ENCODE results near the gene RTN4IP1.
"Not testable (repeated sequence)": the region's sequence is repeated elsewhere in the genome, so short reads cannot be mapped to it uniquely, and the experiment has no call there.

Gene RTN4IP1

DNA sequence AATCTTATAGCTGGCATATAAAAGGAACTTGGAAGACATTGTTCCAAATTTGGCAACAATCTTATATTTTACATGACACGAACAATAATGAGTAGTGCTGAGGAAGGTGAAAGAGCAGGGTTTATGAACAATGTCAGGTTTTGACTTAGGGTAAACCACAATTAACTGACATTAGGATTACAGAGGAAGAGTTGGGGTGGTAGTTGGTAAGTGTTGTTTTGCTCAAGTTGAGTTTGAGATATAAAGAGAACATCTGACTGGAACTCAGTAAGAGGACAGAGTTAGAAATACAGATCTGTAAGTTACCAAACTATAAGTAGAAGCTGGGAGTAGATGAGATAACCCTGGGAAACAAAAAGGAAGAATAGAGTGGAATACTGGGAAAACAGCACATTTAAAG lies 15.1 kb downstream of the RTN4IP1 start:
- ATAC-seq (no peak), DNase-seq (ENCODE audit: low spot score in 2 of 2) (no peak)
- peaks cover 6% of the 10 kb centered on the region for H3K36me3 Mint-ChIP-seq
- H3K4me3 Mint-ChIP-seq, result no peak overlapping the region
- peak overlapping the region; percentile 2 for H3K27ac Mint-ChIP-seq
- no peaks in the 10 kb centered on the region for H3K9me3 Mint-ChIP-seq
- peaks cover 13% of the 10 kb centered on the region for H3K4me1 Mint-ChIP-seq

DNA sequence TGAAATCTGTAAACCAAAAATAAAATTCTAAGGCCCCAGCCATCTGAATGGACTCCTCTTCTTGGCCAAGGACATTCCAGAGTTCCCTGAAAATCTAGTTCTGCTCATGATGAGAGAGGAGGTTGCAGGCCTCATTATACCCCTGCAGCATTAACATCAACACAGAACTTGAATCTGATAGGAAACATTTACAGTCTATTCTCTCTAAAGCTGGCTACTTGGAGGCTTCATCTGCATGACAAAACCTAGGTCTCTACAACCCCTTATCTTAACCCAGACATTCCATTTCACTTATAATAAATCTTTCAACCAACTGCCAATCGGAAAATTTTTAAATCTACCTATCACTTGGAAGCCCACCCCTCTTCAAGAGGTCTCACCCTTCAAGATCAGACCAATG lies 15.7 kb downstream of the RTN4IP1 start:
- peaks cover 6% of the 10 kb centered on the region for H3K36me3 Mint-ChIP-seq
- H3K4me1 Mint-ChIP-seq, result peaks cover 13% of the 10 kb centered on the region
- H3K9me3 Mint-ChIP-seq, result no peaks in the 10 kb centered on the region
- DNase-seq (ENCODE audit: low spot score in 2 of 2), result no peak
- no peak overlapping the region for H3K4me3 Mint-ChIP-seq
- no peak for ATAC-seq
- peak overlapping the region; percentile 2 for H3K27ac Mint-ChIP-seq

DNA sequence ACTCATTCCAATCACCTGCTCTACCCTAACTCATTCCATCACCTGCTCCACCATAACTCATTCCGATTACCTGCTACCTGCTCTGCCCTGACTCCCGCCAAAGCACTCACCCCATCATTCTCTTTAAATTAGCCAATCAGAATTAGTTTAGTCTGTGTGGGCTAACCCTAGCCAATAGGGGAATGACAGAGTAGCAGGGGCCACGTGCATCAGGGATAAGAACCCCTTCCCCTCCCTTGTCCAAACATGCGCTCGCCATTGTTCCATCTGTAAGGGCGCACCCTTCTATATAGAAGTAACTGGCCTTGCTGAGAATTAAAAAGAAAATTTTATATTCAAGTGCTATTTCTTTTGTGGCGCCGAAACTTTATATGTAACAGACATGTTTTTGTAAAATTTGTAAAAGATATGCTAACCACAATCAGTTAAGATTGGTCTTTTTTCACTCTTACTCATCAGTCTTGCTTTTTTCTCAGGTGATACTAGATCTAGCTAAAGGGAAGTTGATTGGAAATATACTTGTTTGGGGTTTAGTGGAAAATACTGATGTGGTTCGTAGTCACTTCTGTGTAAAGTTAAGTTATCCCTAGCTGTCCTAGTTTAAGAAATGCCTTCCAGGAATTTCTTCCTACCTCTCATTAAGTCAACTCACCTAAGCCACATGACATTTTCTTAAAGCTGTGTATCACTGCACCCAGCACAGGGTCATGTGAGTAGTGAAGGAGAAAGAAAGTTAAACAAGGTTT lies 16.5 kb downstream of the RTN4IP1 start:
- Mint-ChIP-seq H3K9me3 (no peaks in the 10 kb centered on the region), H3K4me1 (peaks cover 13% of the 10 kb centered on the region), H3K4me3 (no peak overlapping the region), H3K36me3 (peaks cover 6% of the 10 kb centered on the region), H3K27ac (no peak overlapping the region)
- no peak for ATAC-seq
- no peak for DNase-seq (ENCODE audit: low spot score in 2 of 2)

DNA sequence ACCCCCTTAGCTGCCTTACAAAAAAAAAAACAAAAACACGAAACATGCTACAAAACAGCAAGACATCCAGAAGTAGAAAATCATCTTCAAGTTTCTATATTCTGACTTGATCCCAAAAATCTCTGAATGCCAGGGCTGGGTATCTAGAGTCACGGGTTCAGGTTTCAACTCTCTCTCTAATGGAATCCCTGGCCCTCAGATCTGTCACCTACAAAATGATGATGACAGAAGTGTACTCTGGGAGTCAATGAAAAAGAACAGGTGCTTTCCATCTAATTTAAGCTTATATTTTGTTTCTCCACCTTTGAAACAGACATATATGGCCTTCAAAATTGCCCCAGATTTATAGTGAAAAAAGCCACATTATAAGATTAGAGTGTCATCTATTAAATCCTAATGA lies 18.3 kb downstream of the RTN4IP1 start:
- ATAC-seq (no peak), DNase-seq (ENCODE audit: low spot score in 2 of 2) (no peak)
- no peak overlapping the region for H3K27ac Mint-ChIP-seq
- H3K4me3 Mint-ChIP-seq, result no peak overlapping the region
- peaks cover 13% of the 10 kb centered on the region for H3K4me1 Mint-ChIP-seq
- H3K36me3 Mint-ChIP-seq, result peaks cover 6% of the 10 kb centered on the region
- H3K9me3 Mint-ChIP-seq, result no peaks in the 10 kb centered on the region

DNA sequence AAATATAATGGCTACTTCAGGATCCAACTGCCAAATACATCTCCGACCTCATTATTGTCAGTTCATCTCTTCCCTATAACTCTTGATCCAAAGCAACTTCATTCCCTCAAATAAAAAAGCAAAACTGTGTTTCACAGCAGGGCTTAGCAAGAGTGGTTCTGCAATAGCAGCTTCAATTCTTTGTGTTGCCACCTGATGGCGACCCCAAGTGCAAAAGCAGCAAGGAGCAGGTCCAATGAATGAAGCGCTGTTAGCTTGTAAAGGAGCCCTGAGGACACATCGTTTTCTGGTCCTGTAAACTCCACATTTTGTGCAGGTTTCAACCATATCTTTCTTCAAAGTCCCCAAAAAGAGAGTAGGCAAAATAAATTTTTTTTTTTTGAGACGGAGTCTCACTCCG lies 19.6 kb downstream of the RTN4IP1 start:
- Mint-ChIP-seq H3K4me1 (peaks cover 13% of the 10 kb centered on the region), H3K36me3 (peaks cover 6% of the 10 kb centered on the region), H3K27ac (no peak overlapping the region), H3K9me3 (no peaks in the 10 kb centered on the region), H3K4me3 (no peak overlapping the region)
- ATAC-seq (no peak), DNase-seq (ENCODE audit: low spot score in 2 of 2) (no peak)

DNA sequence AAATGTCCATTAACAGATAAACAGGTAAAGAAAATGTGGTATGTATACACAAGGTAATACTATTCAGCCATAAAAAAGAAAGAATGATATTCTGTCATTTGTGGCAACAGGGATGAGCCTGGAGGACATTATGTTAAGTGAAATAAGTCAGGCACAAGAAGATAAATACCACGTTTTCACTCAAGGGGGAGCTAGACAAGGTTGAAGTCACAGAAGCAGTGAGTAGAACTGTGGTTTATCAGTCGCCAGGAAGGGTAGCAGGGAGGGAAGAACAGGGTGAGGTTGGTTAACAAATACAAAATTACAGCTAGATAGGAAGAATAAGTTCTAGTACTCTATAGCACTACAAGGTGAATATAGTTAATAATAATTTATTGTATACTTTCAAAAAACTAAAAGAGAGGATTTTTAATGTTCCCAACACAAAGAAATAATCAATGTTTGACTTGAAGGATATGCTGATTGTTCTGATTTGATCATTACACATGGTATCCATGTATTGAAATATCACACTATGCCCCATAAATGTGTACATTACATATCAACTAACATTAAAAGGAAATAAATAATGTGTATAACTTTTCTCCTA lies 21.1 kb downstream of the RTN4IP1 start:
- peaks cover 6% of the 10 kb centered on the region for H3K36me3 Mint-ChIP-seq
- no peak overlapping the region for H3K4me3 Mint-ChIP-seq
- ATAC-seq (peak; percentile 74), DNase-seq (ENCODE audit: low spot score in 2 of 2) (no peak)
- H3K9me3 Mint-ChIP-seq, result no peaks in the 10 kb centered on the region
- H3K4me1 Mint-ChIP-seq, result peaks cover 6% of the 10 kb centered on the region
- H3K27ac Mint-ChIP-seq, result no peak overlapping the region

DNA sequence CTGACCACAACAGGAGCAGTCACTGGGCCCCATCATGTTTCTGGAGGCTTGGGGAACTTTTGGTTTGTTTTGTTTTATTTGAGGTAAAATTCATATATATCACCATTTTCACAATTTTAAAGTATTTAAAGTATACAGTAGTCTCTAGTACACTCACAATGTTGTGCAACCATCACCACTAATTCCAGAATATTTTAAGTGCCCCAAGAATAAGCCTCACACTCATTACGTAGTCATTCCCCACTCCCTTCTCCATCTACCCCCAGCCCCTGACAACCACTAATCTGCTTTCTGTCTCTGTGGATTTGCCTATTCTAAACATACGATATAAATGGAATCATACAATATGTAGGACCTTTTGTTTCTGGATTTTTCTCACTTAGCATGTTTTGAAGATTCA lies 29.0 kb downstream of the RTN4IP1 start:
- no peak overlapping the region for H3K27ac Mint-ChIP-seq
- H3K9me3 Mint-ChIP-seq, result peaks cover 2% of the 10 kb centered on the region
- no peak for ATAC-seq
- no peaks in the 10 kb centered on the region for H3K4me1 Mint-ChIP-seq
- no peak for DNase-seq (ENCODE audit: low spot score in 2 of 2)
- H3K4me3 Mint-ChIP-seq, result no peak overlapping the region
- H3K36me3 Mint-ChIP-seq, result peaks cover 6% of the 10 kb centered on the region

DNA sequence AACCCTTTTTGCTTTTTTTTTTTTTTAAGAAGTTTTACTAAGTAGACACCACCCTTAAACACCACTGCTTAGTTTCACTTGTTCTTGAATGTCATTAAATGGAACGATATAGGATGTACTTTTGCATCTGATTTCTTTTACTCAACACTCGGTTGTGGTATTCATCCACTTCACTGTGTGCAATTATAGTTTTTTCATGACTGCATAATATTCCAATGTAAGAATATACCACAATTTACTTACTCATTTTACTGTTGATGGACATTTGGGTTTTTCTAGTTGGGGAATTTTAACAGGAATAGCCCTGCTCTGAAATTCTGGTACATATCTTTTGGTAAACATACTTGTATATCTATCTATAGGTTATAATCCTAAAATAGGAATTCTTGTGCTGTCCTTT lies 29.9 kb downstream of the RTN4IP1 start:
- no peak overlapping the region for H3K4me3 Mint-ChIP-seq
- H3K9me3 Mint-ChIP-seq, result peaks cover 2% of the 10 kb centered on the region
- H3K36me3 Mint-ChIP-seq, result peaks cover 6% of the 10 kb centered on the region
- no peaks in the 10 kb centered on the region for H3K4me1 Mint-ChIP-seq
- DNase-seq (ENCODE audit: low spot score in 2 of 2), result no peak
- H3K27ac Mint-ChIP-seq, result no peak overlapping the region
- ATAC-seq, result no peak

DNA sequence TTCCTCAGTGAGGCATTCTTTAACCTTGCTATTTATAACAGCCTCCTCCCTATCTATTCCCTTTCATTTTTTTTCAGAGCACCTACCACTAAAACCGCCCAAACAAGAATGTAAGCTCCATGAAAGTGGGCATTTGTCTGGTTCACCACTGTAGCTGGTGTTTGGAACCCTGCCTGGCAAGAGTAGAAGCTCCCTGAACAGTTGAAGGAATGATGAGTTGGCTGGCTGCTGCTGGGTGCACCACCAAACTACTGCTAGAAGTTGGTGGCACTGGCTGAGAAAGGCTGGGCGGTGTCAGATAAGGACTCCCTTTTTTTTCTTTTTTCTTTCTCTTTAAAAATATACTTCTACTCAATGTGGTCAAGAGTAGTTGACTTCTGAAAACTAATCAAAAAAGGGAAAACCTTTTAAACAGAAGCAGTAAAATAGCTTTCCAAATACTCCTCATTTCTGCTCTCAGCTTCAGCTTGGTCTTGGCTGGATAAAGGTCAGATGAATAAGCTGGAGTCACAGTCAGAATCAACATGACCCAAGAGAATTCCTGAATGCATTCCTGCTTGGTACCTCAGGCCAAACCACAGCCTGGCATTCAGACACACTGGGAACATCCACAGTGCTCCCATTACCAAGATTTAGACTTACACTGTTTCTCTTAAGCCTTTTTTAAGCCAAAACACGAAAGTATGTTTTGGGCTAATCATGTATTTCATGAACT lies 38.0 kb downstream of the RTN4IP1 start:
- DNase-seq (ENCODE audit: low spot score in 2 of 2), result no peak

DNA sequence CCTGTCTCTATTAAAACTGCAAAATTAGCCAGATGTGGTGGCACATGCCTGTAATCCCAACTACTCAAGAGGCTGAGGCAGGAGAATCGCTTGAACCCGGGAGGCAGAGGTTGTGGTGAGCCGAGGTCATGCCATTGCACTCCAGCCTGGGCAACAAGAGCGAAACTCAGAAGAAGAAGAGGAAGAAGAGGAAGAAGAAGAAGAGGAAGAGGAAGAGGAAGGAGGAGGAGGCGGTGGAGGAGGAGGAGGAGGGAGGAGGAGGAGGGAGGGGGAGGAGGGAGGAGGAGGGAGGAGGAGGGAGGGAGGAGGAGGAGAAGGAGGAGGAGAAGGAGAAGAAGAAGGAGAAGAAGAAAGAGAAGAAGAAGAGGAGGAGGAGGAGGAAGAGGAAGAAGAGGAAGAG lies 40.4 kb downstream of the RTN4IP1 start:
- DNase-seq (ENCODE audit: low spot score in 2 of 2); ATAC-seq; H3K4me1 Mint-ChIP-seq; H3K36me3 Mint-ChIP-seq; H3K4me3 Mint-ChIP-seq; H3K9me3 Mint-ChIP-seq: not testable (repeated sequence)
- H3K27ac Mint-ChIP-seq, result peak overlapping the region; percentile 82

More for the DNA sequence above, 38.0 kb downstream of the RTN4IP1 start:
- no peak for ATAC-seq
- no peak overlapping the region for H3K4me3 Mint-ChIP-seq
- H3K9me3 Mint-ChIP-seq, result peaks cover 2% of the 10 kb centered on the region
- peaks cover 7% of the 10 kb centered on the region for H3K36me3 Mint-ChIP-seq
- no peak overlapping the region for H3K27ac Mint-ChIP-seq
- H3K4me1 Mint-ChIP-seq, result no peaks in the 10 kb centered on the region

DNA sequence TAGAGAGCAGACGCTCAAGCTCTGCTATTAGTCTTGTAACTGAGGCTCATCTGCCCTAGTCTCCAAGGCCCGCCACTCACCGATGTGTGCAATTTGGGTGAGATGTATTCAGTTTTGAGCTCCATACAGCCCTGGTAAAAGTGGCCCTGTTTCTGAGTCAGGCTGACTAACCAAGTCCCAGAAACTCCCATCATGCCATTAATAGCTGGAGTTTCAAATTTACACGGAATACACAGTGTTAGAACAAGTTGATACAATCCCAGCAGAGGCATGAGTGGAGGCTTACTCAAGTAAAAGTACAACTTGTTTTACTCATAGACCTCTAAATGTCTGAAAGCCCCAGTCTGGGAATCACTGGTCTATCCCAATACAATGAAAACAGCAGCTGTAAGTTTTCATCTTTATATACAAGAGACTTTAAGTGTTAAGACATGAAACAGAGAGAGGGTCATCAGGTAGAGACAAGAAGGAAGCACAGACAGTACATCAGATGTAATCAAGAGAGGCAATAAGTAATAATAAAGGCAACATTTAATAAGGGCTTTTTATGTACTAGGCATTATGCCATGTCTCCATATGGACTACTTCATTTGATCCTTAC lies 42.4 kb downstream of the RTN4IP1 start:
- Mint-ChIP-seq H3K27ac (peak overlapping the region; percentile 14), H3K9me3 (peaks cover 2% of the 10 kb centered on the region), H3K4me3 (no peak overlapping the region), H3K36me3 (peaks cover 12% of the 10 kb centered on the region), H3K4me1 (no peaks in the 10 kb centered on the region)
- peak; percentile 51 for ATAC-seq
- no peak for DNase-seq (ENCODE audit: low spot score in 2 of 2)

DNA sequence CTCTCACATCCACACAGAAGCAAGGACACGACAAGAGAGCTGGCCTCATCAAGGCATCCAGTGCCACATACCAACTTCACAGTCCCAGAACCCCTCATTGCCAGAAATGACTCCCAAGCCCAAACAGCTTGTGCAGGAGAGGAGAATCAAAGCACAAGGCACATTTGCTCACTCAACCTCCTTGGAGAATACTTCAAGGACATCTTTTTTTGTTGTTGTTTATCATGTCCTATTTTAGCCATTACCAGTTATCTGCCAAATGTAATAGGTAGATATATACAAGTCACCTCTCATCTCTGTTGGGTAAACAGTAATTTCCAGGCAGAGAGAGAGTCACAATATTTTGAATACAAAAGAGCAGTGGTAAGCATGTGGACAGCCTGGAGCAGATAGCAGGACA lies 47.8 kb downstream of the RTN4IP1 start:
- no peaks in the 10 kb centered on the region for H3K4me1 Mint-ChIP-seq
- DNase-seq (ENCODE audit: low spot score in 2 of 2), result peak in 1 of 2 donors; percentile 13
- no peak for ATAC-seq
- H3K9me3 Mint-ChIP-seq, result no peaks in the 10 kb centered on the region
- H3K4me3 Mint-ChIP-seq, result no peak overlapping the region
- peaks cover 10% of the 10 kb centered on the region for H3K36me3 Mint-ChIP-seq
- no peak overlapping the region for H3K27ac Mint-ChIP-seq

DNA sequence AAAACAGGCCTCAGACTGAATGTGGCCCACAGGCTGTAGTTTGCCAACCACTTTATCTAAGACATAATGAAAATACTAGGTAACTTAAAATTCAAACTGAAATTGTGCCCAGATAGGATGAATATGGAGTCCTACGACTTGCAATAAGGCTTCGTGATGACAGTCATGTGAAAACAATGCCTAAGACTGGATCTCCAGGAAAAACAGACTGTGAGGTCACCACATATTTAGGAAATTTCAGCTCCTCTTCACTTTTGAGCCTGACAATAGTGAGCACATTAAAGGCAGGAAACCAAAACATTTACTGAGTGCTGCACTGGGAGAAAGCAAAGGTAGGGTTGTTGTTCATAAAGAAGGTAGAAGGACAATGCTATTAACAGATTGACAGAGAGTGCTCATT lies 50.0 kb downstream of the RTN4IP1 start:
- DNase-seq (ENCODE audit: low spot score in 2 of 2) (no peak), ATAC-seq (no peak)
- no peaks in the 10 kb centered on the region for H3K9me3 Mint-ChIP-seq
- H3K4me1 Mint-ChIP-seq, result no peaks in the 10 kb centered on the region
- no peak overlapping the region for H3K27ac Mint-ChIP-seq
- H3K36me3 Mint-ChIP-seq, result peaks cover 15% of the 10 kb centered on the region
- H3K4me3 Mint-ChIP-seq, result no peak overlapping the region

DNA sequence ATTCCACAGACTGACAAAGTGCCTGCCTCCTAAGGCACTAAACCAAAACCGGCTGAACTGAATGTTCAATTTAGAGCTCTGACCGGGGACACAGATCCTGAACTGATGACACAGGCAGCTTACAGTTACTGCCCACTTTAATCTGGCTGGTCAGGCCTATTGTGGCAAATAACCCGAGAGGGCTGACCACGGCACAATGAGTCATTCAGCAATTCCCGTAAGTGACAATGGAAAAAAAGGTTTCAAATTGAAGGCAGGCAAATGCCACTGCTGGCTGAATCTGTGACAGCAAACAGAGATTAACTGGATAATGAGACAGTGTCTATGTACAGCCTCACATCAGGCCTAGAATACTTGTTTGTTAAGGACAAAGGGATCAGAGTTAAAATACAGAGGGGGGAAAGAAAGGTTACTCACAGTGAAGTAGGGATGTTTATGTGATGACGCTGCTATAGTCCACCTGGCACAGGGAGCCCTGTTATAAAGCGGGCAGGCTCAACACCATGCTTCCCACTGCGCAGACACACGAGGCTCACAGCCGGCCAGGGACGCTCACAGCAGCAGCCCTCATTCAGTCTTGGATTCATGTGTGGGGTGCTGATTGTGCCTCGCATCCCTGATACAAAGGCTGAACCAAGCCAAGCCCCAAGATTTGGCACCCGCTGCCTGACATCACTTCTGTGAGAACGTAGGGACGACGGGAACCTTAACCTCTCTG lies 54.4 kb downstream of the RTN4IP1 start:
- Mint-ChIP-seq H3K36me3 (peaks cover 19% of the 10 kb centered on the region), H3K27ac (peak overlapping the region; percentile 74), H3K9me3 (no peaks in the 10 kb centered on the region), H3K4me3 (no peak overlapping the region), H3K4me1 (no peaks in the 10 kb centered on the region)
- ATAC-seq, result peak; percentile 45
- peak in 1 of 2 donors; percentile 44 for DNase-seq (ENCODE audit: low spot score in 2 of 2)

Measured in stimulated activated effector memory CD8-positive, alpha-beta T cell treated with anti-CD3 and anti-CD28 coated beads, Interleukin-12 subunit alpha, Interleukin-12 subunit beta, amount 100 ng/mL, for 72 hours (primary cell).